NCI-H2107 (cell line): Measurements from ENCODE around the gene SGCA.

Experiments
- DNase-seq: peaks from one replicate; lab custom pipeline; 2025; lab: John Stamatoyannopoulos, UW

Gene SGCA

DNA sequence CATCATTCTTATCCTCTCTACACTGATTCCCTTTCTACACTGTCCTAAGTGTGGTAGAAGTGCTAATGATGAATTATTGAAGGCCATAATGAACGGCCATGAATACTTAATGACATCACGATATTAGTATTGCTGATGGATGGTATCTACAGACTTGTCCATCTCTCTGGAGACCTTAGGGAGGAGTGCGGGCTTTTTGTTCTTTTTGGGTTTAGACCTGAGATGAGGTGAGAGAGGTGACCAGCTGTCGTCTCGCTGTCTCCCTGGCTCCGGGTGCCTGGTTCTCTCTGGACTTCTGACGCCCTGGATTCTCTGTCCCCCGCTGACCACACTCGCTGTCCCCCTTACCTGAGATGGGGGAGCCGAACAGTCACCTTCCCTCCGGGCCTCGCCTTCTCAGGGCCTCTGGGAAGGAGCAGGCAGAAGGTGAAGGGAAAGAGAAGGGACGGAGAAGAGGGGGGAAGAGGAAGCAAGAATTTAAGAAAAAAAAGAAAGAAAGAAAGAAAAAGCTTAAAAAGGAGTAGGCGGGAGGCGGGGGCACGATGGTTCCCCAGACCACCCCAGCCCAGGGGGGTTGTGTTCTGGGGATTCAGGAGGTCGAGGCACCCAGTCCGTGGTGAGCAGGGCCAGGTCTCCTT is 17.1 kb downstream of the SGCA start:
- no peak for DNase-seq

DNA sequence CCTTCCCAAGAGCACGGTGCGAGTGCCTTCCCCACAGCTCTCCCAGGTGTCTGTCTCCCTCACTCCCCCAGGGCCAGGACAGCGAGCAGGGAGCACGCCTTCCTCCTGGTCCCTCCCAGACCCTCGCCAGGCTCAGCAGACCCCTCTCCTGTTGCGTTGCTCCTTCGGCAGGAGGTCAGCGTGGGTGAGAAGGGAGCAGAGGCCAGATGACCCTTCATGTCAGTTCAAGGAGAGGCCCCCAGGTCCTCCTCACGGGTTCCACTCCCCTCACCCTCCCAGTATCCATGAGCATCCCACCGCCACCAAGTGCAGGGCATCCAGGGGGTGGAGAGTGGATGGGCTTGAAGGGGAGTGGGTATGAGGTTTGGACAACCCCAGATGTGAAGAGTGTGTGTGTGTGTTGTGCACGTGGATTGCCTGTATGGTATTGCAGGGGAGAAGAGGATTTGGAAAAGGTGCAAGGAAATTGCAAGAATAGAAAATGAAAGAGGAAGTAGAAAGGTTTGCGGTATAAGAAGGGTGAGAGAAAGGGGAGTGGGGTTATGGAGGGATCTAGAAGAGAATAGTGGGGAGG is 17.7 kb downstream of the SGCA start:
- no peak for DNase-seq

DNA sequence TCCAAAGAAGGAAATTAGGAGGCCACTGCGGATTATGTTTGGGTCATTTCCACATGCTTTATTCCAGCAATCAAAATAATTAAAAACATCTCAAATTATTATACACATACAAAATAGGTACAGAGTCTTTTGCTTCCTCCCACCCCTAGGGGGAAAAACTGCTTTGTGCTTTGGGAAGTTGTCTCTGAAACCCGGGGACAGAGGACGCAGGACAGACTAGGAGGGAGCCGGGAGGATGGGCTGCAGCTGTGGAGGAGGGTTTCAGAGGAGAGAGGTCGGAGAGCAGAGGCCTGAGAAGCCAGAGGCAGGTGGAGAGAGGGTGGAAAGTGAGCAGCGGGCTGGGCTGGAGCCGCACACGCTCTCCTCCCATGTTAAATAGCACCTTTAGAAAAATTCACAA is 18.3 kb downstream of the SGCA start:
- DNase-seq = no peak

- DNase-seq = no peak
Observed at GRCh38 chr17:50184611-50185398, 19.0 kb downstream of the SGCA start.

GRCh38 chr17:50185631-50186471 is 20.0 kb downstream of the SGCA start:
- no peak for DNase-seq

- no peak for DNase-seq
Observed at GRCh38 chr17:50186661-50187393, 21.0 kb downstream of the SGCA start.

- no peak for DNase-seq
Observed at GRCh38 chr17:50187394-50187725, 21.6 kb downstream of the SGCA start.

GRCh38 chr17:50187751-50188530 is 22.1 kb downstream of the SGCA start:
- DNase-seq = no peak

DNA sequence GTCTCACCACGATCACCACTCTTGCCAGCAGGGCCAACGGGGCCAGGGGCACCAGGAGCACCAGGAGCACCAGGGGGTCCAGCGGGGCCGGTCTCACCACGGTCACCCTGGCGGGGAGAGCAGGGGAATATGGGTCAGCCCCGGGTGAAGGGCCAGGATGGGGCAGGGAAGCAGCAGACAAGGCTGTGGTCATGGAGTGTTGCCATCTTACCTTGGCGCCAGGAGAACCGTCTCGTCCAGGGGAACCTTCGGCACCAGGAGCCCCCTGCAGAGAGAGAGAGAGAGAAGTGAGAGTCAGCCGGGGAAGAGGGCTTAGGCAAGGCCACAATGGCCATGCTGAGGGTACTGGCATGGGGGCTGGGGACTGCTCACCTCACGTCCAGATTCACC is 22.7 kb downstream of the SGCA start:
- no peak for DNase-seq

- DNase-seq = no peak
Observed at GRCh38 chr17:50188921-50189549, 23.2 kb downstream of the SGCA start.

GRCh38 chr17:50189550-50190292 is 23.9 kb downstream of the SGCA start:
- no peak for DNase-seq

- no peak for DNase-seq
Observed at GRCh38 chr17:50190293-50190602, 24.4 kb downstream of the SGCA start.

- DNase-seq = no peak
Observed at GRCh38 chr17:50190603-50191358, 25.0 kb downstream of the SGCA start.

DNA sequence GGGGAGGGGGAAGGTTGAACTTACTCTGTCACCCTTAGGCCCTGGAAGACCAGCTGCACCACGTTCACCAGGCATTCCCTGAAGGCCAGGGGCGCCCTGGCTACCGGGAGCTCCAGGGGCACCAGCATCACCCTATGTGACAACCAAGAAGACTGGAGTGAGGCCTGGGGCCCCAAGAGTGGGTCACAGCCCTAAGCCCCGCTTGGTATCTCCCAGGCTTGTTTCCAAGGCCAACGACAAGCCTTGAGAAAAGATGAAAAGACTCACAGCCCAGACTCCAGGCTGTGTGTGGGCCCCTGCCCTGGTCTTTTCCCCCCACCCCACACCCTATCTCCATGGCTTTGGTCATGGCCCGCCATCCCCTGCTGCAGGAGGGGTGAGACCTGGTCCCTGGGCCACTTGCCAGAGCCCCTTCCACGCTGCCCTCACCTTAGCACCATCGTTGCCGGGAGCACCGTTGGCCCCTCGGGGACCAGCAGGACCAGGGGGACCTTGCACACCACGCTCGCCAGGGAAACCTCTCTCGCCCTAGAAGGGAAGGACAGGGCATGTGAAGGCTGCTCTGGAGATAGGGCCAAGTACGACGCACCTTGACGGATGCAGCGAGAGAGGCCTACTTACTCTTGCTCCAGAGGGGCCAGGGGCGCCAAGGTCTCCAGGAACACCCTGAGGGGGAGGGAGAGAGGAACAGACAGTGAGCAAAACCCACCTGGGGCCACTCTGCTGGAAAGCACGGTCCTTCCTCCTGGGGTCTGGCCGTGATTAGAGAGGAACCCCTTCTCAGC is 25.7 kb downstream of the SGCA start:
- DNase-seq = no peak

DNA sequence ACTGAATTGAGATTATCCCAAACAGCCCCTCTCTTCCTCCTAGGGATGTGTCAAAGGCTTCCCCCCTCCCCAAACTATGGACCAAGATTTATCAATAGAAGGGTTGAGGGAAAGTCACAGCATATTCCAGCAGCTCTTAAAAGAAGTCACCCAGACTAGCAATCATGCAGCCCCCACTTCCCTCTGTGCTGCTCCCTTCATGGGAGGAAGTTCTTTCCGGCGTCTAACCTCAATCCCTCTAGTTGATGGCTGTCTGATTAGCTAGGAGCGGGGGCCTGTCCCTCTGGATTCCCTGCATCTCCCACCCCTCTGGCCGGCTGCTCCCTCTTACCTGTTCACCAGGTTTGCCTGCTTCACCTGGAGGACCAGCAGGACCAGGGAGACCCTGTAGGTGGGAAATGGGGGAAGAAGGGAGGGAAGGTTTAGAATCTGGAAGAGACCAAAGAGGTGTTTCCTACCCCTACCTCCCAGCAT is 26.4 kb downstream of the SGCA start:
- DNase-seq = no peak

GRCh38 chr17:50192618-50193291 is 26.9 kb downstream of the SGCA start:
- DNase-seq = no peak

DNA sequence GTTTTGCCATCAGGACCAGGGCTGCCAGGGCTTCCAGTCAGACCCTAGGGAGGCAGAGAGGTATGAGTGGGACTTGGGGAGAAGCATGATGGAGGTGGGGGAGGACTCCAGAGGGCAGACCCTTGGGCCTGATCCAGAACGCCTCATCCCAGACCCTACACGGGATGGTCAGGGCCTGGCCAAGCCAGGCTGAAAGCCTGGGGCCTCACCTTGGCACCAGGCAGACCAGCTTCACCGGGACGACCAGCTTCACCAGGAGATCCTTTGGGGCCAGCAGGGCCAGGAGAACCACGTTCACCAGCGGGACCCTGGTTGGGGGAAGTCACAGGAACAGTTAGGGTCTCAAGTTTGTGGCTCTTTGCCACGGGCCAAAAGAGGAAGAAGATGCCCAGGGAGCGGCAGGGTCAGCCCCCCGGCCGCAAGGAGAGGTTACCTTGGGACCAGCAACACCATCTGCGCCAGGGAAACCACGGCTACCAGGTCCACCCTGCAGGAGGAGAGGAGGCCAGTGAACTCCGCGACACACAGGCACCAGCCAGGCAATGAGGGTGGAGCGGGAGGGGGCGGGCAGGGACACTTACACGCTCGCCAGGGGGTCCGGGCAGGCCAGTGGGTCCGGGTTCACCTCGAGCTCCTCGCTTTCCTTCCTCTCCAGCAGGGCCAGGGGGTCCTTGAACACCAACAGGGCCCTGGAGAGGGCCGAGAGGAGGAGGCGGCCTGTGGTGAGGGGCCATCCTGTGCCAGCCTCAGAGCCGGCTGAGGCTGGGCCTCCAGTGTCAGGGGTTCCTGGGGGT is 28.5 kb downstream of the SGCA start:
- DNase-seq = no peak
